HEK293 (cell line): ENCODE results near the gene CIAO1.

ENCODE experiments used
- CTCF ChIA-PET: fragments of 350-600 bp; formaldehyde crosslinking; extraction: SDS; loops from one replicate; lab custom pipeline; 2021; ENCODE audit warnings: antibody characterized with exemption; lab: Yijun Ruan, JAX
- POLR2A ChIA-PET: fragments of 300-600 bp; formaldehyde crosslinking; extraction: SDS; loops from one replicate; lab custom pipeline; 2020; ENCODE audit warnings: antibody characterized with exemption, inconsistent platforms; lab: Yijun Ruan, JAX
- H3K27ac ChIP-seq: fragments of 200-500 bp; sonication (Bioruptor generic); 2 replicates; pipeline ENCODE4 v1.5.1; 2014; ENCODE audit warnings: low read depth, low read length, control low read depth, inconsistent platforms; ENCODE audit errors: extremely low read depth
- H3K36me3 ChIP-seq, 2 experiments: fragments of 200-500 bp in 1 of 2; sonication (Bioruptor generic) in 1 of 2; 1 replicate in 1 of 2; 2 replicates in 1 of 2; pipeline ENCODE4 v1.5.1; 2014 to 2017; ENCODE audit warnings: inconsistent platforms in 2 of 2, low read length in 2 of 2; ENCODE audit not compliant: control insufficient read depth in 2 of 2, insufficient read depth in 1 of 2
- H3K4me1 ChIP-seq: fragments of 200-500 bp; sonication (Bioruptor generic); 2 replicates; pipeline ENCODE4 v1.5.1; 2014; ENCODE audit warnings: mild to moderate bottlenecking, low read length, inconsistent platforms; ENCODE audit not compliant: control insufficient read depth, insufficient read depth
- H3K4me3 ChIP-seq: 2 replicates; pipeline ENCODE4 v1.5.1; 2011; ENCODE audit warnings: low read depth, mild to moderate bottlenecking, control low read depth, low read length, moderate library complexity
- H3K9me3 ChIP-seq: fragments of 200-500 bp; sonication (Bioruptor generic); 2 replicates; pipeline ENCODE4 v1.5.1; 2014; ENCODE audit warnings: low read depth, low read length, inconsistent platforms; ENCODE audit not compliant: control insufficient read depth, insufficient read depth
- GLIS2 ChIP-seq: fragments of 450-650 bp; formaldehyde crosslinking; IDR thresholded peaks from 2 replicates; pipeline ENCODE4 v1.5.1; 2016; ENCODE audit warnings: missing biosample characterization, missing genetic modification characterization
- HOXD13 ChIP-seq: sonication (generic); formaldehyde crosslinking; IDR thresholded peaks from 2 replicates; pipeline ENCODE4 v1.8.0; 2022; ENCODE audit warnings: missing genetic modification reagents, borderline replicate concordance
- OSR2 ChIP-seq: fragments of 450-650 bp; formaldehyde crosslinking; IDR thresholded peaks from 2 replicates; pipeline ENCODE4 v1.5.1; 2016; ENCODE audit warnings: missing biosample characterization, missing genetic modification characterization
- RBAK ChIP-seq: fragments of 450-650 bp; formaldehyde crosslinking; IDR thresholded peaks from 2 replicates; pipeline ENCODE4 v1.5.1; 2016; ENCODE audit warnings: missing biosample characterization, missing genetic modification characterization
- SETDB1 ChIP-seq: IDR thresholded peaks from one replicate; pipeline ENCODE4 v1.6.1; 2017; ENCODE audit warnings: mild to moderate bottlenecking, low read length, moderate library complexity, mixed read lengths; ENCODE audit not compliant: insufficient read length
- SP2 ChIP-seq: fragments of 450-650 bp; formaldehyde crosslinking; IDR thresholded peaks from 2 replicates; pipeline ENCODE4 v1.5.1; 2016; ENCODE audit warnings: missing biosample characterization, missing genetic modification characterization
- ZNF140 ChIP-seq: fragments of 450-650 bp; formaldehyde crosslinking; IDR thresholded peaks from 2 replicates; pipeline ENCODE4 v1.5.1; 2016; ENCODE audit warnings: missing biosample characterization, missing genetic modification characterization
- ZNF174 ChIP-seq: fragments of 450-650 bp; formaldehyde crosslinking; IDR thresholded peaks from 2 replicates; pipeline ENCODE4 v1.5.0; 2017; ENCODE audit warnings: missing biosample characterization, mild to moderate bottlenecking, missing genetic modification characterization
- ZNF214 ChIP-seq: fragments of 450-650 bp; formaldehyde crosslinking; IDR thresholded peaks from 2 replicates; pipeline ENCODE4 v1.5.1; 2017; ENCODE audit warnings: missing biosample characterization, mild to moderate bottlenecking, missing genetic modification characterization, borderline replicate concordance
- ZNF221 ChIP-seq: fragments of 450-650 bp; formaldehyde crosslinking; IDR thresholded peaks from 2 replicates; pipeline ENCODE4 v1.5.1; 2017; ENCODE audit warnings: missing biosample characterization, missing genetic modification characterization, borderline replicate concordance
- ZNF248 ChIP-seq: fragments of 450-650 bp; formaldehyde crosslinking; IDR thresholded peaks from 2 replicates; pipeline ENCODE4 v1.5.1; 2017; ENCODE audit warnings: missing biosample characterization, missing genetic modification characterization
- ZNF354C ChIP-seq: fragments of 450-650 bp; formaldehyde crosslinking; IDR thresholded peaks from 2 replicates; pipeline ENCODE4 v1.5.1; 2016; ENCODE audit warnings: missing biosample characterization, missing genetic modification characterization, low read depth, borderline replicate concordance
- ZNF404 ChIP-seq: fragments of 450-650 bp; formaldehyde crosslinking; IDR thresholded peaks from 2 replicates; pipeline ENCODE4 v1.5.1; 2017; ENCODE audit warnings: missing biosample characterization, missing genetic modification characterization
- ZNF416 ChIP-seq: fragments of 450-650 bp; formaldehyde crosslinking; IDR thresholded peaks from 2 replicates; pipeline ENCODE4 v1.5.1; 2016; ENCODE audit warnings: missing biosample characterization, missing genetic modification characterization
- ZNF433 ChIP-seq: fragments of 450-650 bp; formaldehyde crosslinking; IDR thresholded peaks from 2 replicates; pipeline ENCODE4 v1.5.1; 2016; ENCODE audit warnings: missing biosample characterization, missing genetic modification characterization, low read depth
- ZNF501 ChIP-seq: fragments of 450-650 bp; formaldehyde crosslinking; IDR thresholded peaks from 2 replicates; pipeline ENCODE4 v1.5.1; 2016; ENCODE audit warnings: missing biosample characterization, missing genetic modification characterization
- ZNF530 ChIP-seq: fragments of 450-650 bp; formaldehyde crosslinking; IDR thresholded peaks from 2 replicates; pipeline ENCODE4 v1.5.1; 2016; ENCODE audit warnings: low read depth, missing biosample characterization, missing genetic modification characterization
- ZNF548 ChIP-seq: fragments of 450-650 bp; formaldehyde crosslinking; IDR thresholded peaks from 2 replicates; pipeline ENCODE4 v1.5.1; 2016; ENCODE audit warnings: missing biosample characterization, missing genetic modification characterization
- ZNF621 ChIP-seq: fragments of 450-650 bp; formaldehyde crosslinking; IDR thresholded peaks from 2 replicates; pipeline ENCODE4 v1.5.1; 2017; ENCODE audit warnings: missing biosample characterization, missing genetic modification characterization
- ZNF623 ChIP-seq: fragments of 450-650 bp; formaldehyde crosslinking; IDR thresholded peaks from 2 replicates; pipeline ENCODE4 v1.5.1; 2016; ENCODE audit warnings: missing biosample characterization, missing genetic modification characterization
- ZNF830 ChIP-seq: fragments of 450-650 bp; IDR thresholded peaks from 2 replicates; pipeline ENCODE4 v1.5.0; 2018; ENCODE audit warnings: missing biosample characterization, missing genetic modification characterization, low read depth, mild to moderate bottlenecking, moderate library complexity
- TF ChIP-seq, protein P1 (sequence below): fragments of 450-650 bp; formaldehyde crosslinking; optimal IDR thresholded peaks from 2 replicates; pipeline ENCODE3; 2016; ENCODE audit warnings: missing biosample characterization, mild to moderate bottlenecking, missing genetic modification characterization
- TF ChIP-seq, protein P2 (sequence below): fragments of 450-650 bp; formaldehyde crosslinking; IDR thresholded peaks from 2 replicates; pipeline ENCODE4 v1.5.1; 2016; ENCODE audit warnings: missing biosample characterization, missing genetic modification characterization
- TF ChIP-seq, protein P3 (sequence below): fragments of 450-650 bp; formaldehyde crosslinking; IDR thresholded peaks from 2 replicates; pipeline ENCODE4 v1.5.1; 2016; ENCODE audit warnings: missing biosample characterization, missing genetic modification characterization, borderline replicate concordance
- TF ChIP-seq, protein P4 (sequence below): fragments of 450-650 bp; formaldehyde crosslinking; IDR thresholded peaks from 2 replicates; pipeline ENCODE4 v1.5.1; 2016; ENCODE audit warnings: missing biosample characterization, missing genetic modification characterization
- TF ChIP-seq, protein P5 (sequence below): fragments of 450-650 bp; IDR thresholded peaks from 2 replicates; pipeline ENCODE4 v1.5.1; 2018; ENCODE audit warnings: missing biosample characterization, missing genetic modification characterization
- TF ChIP-seq, protein P6 (sequence below): fragments of 450-650 bp; formaldehyde crosslinking; IDR thresholded peaks from 2 replicates; pipeline ENCODE4 v1.5.0; 2017; ENCODE audit warnings: missing biosample characterization, missing genetic modification characterization, borderline replicate concordance

Gene CIAO1

DNA sequence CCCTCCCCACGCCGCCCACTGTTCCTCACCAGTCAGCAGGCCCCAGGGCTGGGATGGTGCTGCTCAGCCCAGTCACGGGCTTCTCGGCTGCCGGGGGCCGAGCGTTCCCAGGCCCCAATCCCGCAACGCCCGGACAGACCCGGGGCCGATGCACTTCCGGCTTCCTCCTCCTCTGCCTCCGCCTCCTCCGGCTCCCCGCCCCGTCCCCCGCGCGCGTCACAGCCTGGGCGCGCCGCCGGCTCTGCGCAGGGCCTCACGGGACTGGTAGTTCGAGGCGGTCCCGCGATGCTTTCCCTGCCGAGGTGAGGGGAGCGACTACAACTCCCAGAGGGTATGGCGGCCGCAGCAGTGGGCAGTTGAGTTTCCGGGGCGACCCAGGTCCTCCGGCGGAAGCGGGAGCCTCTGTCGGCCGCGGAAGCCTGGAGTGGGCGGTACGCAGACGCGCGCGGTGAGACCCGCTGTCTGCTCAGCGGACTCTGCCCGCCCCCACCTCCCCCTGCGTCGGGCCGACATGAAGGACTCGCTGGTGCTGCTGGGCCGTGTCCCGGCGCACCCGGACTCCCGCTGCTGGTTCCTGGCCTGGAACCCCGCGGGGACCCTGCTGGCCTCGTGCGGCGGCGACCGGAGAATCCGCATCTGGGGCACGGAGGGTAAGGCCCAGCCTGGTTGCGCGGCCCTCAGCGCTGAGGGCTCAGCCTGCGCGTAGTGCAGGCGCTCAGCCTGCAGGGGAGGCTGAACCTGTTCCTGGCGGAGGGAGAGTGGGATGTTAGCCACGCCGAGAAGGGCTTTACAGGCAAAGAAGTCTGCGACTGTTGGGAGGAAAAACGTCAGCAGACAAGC, at the start of gene CIAO1, which contains the start of gene TMEM127:
Gene CIAO1, plus strand, starts transcription at position 386 of the 840 bp plus-strand sequence. Its CDS starts 126 bp downstream, at position 512.
Gene TMEM127, minus strand, starts transcription at position 158 of the 840 bp plus-strand sequence. CDS start 616 bp downstream, outside the sequence.
- CTCF ChIA-PET = interaction anchor here (0.7 to 1.4 kb wide), 6 partner anchors 21 to 268 kb away, joined by 3 to 6 read pairs (median 4); no protein-coding TSS in a partner anchor
- POLR2A ChIA-PET = interaction anchor here (0.6 to 2.1 kb wide), 15 partner anchors 8 to 297 kb away, joined by 3 to 30 read pairs (median 4); partner anchors contain the start of genes SNRNP200 and STARD7
- Histone ChIP-seq H3K27ac (peak within 1 kb of the TSS; percentile 73), H3K36me3 (peaks cover 15 to 61% of the 10 kb centered on the region in 2 experiments; a peak in 2 of 3 replicates), H3K4me3 (peak within 1 kb of the TSS; percentile 95), H3K9me3 (no peaks in the 10 kb centered on the region), H3K4me1 (0 out of 2 replicates have a peak, but pooled peaks cover 3% of the 10 kb centered on the region)
- TF ChIP-seq ZNF221 (tag by site-specific recombination) (no peak), ZNF140 (no peak), ZNF433 (tag by site-specific recombination) (no peak), ZNF530 (no peak), ZNF548 (tag by site-specific recombination) (no peak), GLIS2 (tag by site-specific recombination) (0 out of 2 replicates have a peak, but pooled peaks have one; percentile 47), ZNF501 (tag by site-specific recombination) (peak; percentile 41; the same call in 1 of the 2 replicates), OSR2 (tag by site-specific recombination) (no peak; the same call in 1 of the 2 replicates), ZNF623 (tag by site-specific recombination) (no peak; the same call in 1 of the 2 replicates), SP2 (tag by site-specific recombination) (peak; percentile 85), HOXD13 (CRISPR knock-in tag) (no peak), ZNF174 (no peak), SETDB1 (no peak), ZNF404 (no peak), ZNF830 (no peak), ZNF214 (tag by site-specific recombination) (no peak), RBAK (no peak), ZNF416 (tag by site-specific recombination) (no peak), ZNF354C (tag by site-specific recombination) (no peak), ZNF621 (tag by site-specific recombination) (no peak), ZNF248 (tag by site-specific recombination) (no peak)
- TF ChIP-seq, protein P1, sequence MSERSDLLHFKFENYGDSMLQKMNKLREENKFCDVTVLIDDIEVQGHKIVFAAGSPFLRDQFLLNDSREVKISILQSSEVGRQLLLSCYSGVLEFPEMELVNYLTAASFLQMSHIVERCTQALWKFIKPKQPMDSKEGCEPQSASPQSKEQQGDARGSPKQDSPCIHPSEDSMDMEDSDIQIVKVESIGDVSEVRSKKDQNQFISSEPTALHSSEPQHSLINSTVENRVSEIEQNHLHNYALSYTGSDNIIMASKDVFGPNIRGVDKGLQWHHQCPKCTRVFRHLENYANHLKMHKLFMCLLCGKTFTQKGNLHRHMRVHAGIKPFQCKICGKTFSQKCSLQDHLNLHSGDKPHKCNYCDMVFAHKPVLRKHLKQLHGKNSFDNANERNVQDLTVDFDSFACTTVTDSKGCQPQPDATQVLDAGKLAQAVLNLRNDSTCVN (tag by site-specific recombination) = peak; percentile 98
- TF ChIP-seq, protein P2, sequence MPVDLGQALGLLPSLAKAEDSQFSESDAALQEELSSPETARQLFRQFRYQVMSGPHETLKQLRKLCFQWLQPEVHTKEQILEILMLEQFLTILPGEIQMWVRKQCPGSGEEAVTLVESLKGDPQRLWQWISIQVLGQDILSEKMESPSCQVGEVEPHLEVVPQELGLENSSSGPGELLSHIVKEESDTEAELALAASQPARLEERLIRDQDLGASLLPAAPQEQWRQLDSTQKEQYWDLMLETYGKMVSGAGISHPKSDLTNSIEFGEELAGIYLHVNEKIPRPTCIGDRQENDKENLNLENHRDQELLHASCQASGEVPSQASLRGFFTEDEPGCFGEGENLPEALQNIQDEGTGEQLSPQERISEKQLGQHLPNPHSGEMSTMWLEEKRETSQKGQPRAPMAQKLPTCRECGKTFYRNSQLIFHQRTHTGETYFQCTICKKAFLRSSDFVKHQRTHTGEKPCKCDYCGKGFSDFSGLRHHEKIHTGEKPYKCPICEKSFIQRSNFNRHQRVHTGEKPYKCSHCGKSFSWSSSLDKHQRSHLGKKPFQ = no peak
- TF ChIP-seq, protein P3, sequence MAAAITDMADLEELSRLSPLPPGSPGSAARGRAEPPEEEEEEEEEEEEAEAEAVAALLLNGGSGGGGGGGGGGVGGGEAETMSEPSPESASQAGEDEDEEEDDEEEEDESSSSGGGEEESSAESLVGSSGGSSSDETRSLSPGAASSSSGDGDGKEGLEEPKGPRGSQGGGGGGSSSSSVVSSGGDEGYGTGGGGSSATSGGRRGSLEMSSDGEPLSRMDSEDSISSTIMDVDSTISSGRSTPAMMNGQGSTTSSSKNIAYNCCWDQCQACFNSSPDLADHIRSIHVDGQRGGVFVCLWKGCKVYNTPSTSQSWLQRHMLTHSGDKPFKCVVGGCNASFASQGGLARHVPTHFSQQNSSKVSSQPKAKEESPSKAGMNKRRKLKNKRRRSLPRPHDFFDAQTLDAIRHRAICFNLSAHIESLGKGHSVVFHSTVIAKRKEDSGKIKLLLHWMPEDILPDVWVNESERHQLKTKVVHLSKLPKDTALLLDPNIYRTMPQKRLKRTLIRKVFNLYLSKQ (tag by site-specific recombination) = no peak
- TF ChIP-seq, protein P4, sequence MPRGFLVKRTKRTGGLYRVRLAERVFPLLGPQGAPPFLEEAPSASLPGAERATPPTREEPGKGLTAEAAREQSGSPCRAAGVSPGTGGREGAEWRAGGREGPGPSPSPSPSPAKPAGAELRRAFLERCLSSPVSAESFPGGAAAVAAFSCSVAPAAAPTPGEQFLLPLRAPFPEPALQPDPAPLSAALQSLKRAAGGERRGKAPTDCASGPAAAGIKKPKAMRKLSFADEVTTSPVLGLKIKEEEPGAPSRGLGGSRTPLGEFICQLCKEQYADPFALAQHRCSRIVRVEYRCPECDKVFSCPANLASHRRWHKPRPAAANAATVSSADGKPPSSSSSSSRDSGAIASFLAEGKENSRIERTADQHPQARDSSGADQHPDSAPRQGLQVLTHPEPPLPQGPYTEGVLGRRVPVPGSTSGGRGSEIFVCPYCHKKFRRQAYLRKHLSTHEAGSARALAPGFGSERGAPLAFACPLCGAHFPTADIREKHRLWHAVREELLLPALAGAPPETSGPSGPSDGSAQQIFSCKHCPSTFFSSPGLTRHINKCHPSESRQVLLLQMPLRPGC (tag by site-specific recombination) = no peak
- TF ChIP-seq, protein P5, sequence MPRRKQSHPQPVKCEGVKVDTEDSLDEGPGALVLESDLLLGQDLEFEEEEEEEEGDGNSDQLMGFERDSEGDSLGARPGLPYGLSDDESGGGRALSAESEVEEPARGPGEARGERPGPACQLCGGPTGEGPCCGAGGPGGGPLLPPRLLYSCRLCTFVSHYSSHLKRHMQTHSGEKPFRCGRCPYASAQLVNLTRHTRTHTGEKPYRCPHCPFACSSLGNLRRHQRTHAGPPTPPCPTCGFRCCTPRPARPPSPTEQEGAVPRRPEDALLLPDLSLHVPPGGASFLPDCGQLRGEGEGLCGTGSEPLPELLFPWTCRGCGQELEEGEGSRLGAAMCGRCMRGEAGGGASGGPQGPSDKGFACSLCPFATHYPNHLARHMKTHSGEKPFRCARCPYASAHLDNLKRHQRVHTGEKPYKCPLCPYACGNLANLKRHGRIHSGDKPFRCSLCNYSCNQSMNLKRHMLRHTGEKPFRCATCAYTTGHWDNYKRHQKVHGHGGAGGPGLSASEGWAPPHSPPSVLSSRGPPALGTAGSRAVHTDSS (tag by site-specific recombination) = 0 out of 2 replicates have a peak, but pooled peaks have one; percentile 36
- TF ChIP-seq, protein P6, sequence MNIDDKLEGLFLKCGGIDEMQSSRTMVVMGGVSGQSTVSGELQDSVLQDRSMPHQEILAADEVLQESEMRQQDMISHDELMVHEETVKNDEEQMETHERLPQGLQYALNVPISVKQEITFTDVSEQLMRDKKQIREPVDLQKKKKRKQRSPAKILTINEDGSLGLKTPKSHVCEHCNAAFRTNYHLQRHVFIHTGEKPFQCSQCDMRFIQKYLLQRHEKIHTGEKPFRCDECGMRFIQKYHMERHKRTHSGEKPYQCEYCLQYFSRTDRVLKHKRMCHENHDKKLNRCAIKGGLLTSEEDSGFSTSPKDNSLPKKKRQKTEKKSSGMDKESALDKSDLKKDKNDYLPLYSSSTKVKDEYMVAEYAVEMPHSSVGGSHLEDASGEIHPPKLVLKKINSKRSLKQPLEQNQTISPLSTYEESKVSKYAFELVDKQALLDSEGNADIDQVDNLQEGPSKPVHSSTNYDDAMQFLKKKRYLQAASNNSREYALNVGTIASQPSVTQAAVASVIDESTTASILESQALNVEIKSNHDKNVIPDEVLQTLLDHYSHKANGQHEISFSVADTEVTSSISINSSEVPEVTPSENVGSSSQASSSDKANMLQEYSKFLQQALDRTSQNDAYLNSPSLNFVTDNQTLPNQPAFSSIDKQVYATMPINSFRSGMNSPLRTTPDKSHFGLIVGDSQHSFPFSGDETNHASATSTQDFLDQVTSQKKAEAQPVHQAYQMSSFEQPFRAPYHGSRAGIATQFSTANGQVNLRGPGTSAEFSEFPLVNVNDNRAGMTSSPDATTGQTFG (tag by site-specific recombination) = no peak
